Esophagus squamous epithelium (tissue), 5 donors: ENCODE results near the gene SWSAP1. TPM values are rescaled to one million over a fixed set of nuclear protein-coding genes. Genes with fewer than 3 reads are reported as not detected.
"Not testable (repeated sequence)": the region's sequence is repeated elsewhere in the genome, so short reads cannot be mapped to it uniquely, and the experiment has no call there.

Source experiments
- DNase-seq: peaks from one replicate; lab custom pipeline; 2025; lab: John Stamatoyannopoulos, UW
- H3K27ac ChIP-seq, 4 donors: fragments of 200-600 bp; sonication (generic); one replicate each; pipeline ENCODE4 v1.5.1; 2016 to 2019; ENCODE audit warnings: mild to moderate bottlenecking in 1 of 4
- H3K27me3 ChIP-seq, 4 donors: fragments of 200-600 bp; sonication (generic); 1 replicate in 3 of 4; 2 replicates in 1 of 4; pipeline versions ENCODE4 v1.5.1 to v1.6.0; 2017 to 2021; ENCODE audit warnings: antibody characterized with exemption in 1 of 4
- H3K36me3 ChIP-seq, 3 donors: fragments of 200-600 bp; sonication (generic); one replicate each; pipeline ENCODE4 v1.5.1; 2016 to 2019
- H3K4me1 ChIP-seq, 3 donors: fragments of 200-600 bp; sonication (generic); one replicate each; pipeline ENCODE4 v1.5.1; 2017 to 2019
- H3K4me3 ChIP-seq, 4 donors: fragments of 200-600 bp; sonication (generic); 1 replicate in 3 of 4; 2 replicates in 1 of 4; pipeline ENCODE4 v1.5.1; 2016 to 2019; ENCODE audit warnings: mild to moderate bottlenecking in 2 of 4, moderate library complexity in 1 of 4
- H3K9me3 ChIP-seq, 3 donors: fragments of 200-600 bp; sonication (generic); one replicate each; pipeline ENCODE4 v1.5.1; 2016 to 2019
- CTCF ChIP-seq, 6 experiments: fragments of 450-650 bp in 4 of 6; fragments of 200-600 bp in 2 of 6; sonication (generic) in 2 of 6; IDR thresholded peaks; one replicate each; pipeline ENCODE4 v1.5.1; 2016 to 2019; ENCODE audit warnings: antibody characterized with exemption in 6 of 6, mild to moderate bottlenecking in 4 of 6, moderate library complexity in 4 of 6
- POLR2A ChIP-seq, 4 donors: fragments of 450-650 bp; IDR thresholded peaks; one replicate each; pipeline ENCODE4 v1.6.1; 2017; ENCODE audit warnings: antibody characterized with exemption in 4 of 4, mild to moderate bottlenecking in 4 of 4, moderate library complexity in 3 of 4
- WGBS, 2 donors: methylation state at CpG; one replicate each; pipeline ENCODE4 v1.1.5; 2018; 5-methylcytosine and 5-hydroxymethylcytosine counted together
- intact Hi-C: fragments of 100-400 bp; cut with DNase I; formaldehyde crosslinking; loops from one replicate; pipeline ENCODE4 v1.15.0; 2022
- total RNA-seq, 4 donors: library from RNA; depleted of rRNA; stranded (reverse); fragments of >200 nt; gene quantifications; one replicate each; pipeline ENCODE4 v1.1.0, GENCODE V29; 2016
- donor health status: DM: yes; HTN: yes; CAD: no.

SWSAP1 gene
- total RNA-seq, 4 donors from 2014 or later = 1.0 to 2.9 (median 1.3) TPM

GRCh38 chr19:11345122-11345803 lies 29.2 kb upstream of the SWSAP1 start:
- Histone ChIP-seq H3K27me3 (no peaks in the 10 kb centered on the region), H3K9me3 (no peaks in the 10 kb centered on the region), H3K4me3 (peak overlapping the region; percentile 56 to 91 (median 79)), H3K4me1 (peaks cover 27 to 50% (median 33%) of the 10 kb centered on the region in 3 donors), H3K36me3 (peaks cover 0 to 18% (median 0%) of the 10 kb centered on the region in 3 donors), H3K27ac (peak overlapping the region; percentile 85 to 94 (median 88))
- TF ChIP-seq POLR2A (IDR thresholded peaks at IDR 0.05) = no peak
- TF ChIP-seq CTCF (IDR thresholded peaks at IDR 0.05) = no peak
- 38 to 43% methylated on average over 5 to 10 of the region's 15 CpGs for WGBS, 2 donors
- no peak for DNase-seq
- intact Hi-C loops = no loop called here

GRCh38 chr19:11346104-11346940 lies 28.1 kb upstream of the SWSAP1 start, which contains the start of the genes CCDC159 and TMEM205:
Gene CCDC159, plus strand, starts transcription at chr19:11346519. Its CDS starts 88 bp downstream, at chr19:11346607.
Gene TMEM205, minus strand, starts transcription at chr19:11346268. Its CDS starts 649 bp downstream, at chr19:11345619.
- no peaks in the 10 kb centered on the region for H3K9me3 ChIP-seq
- 0 to 1% methylated on average over 19 to 24 of the region's 50 CpGs for WGBS, 2 donors
- peaks cover 27 to 47% (median 33%) of the 10 kb centered on the region in 3 donors for H3K4me1 ChIP-seq
- H3K4me3 ChIP-seq = peak within 1 kb of the TSS; percentile 56 to 91 (median 79)
- peak within 1 kb of the TSS; percentile 85 to 94 (median 88) for H3K27ac ChIP-seq
- H3K36me3 ChIP-seq = peaks cover 0 to 16% (median 0%) of the 10 kb centered on the region in 3 donors
- intact Hi-C loops = no loop called here
- TF ChIP-seq POLR2A (IDR thresholded peaks at IDR 0.05) (peak in 3 of 4 donors; percentile 73 to 78 (median 78)), CTCF (IDR thresholded peaks at IDR 0.05) (no peak)
- DNase-seq = peak; percentile 89
- H3K27me3 ChIP-seq = no peaks in the 10 kb centered on the region

- 69 to 71% methylated on average over 3 to 6 of the region's 7 CpGs for WGBS, 2 donors
- Histone ChIP-seq H3K36me3 (peaks cover 0 to 4% (median 0%) of the 10 kb centered on the region in 3 donors), H3K27me3 (no peaks in the 10 kb centered on the region), H3K9me3 (no peaks in the 10 kb centered on the region), H3K27ac (peak overlapping the region in 1 of 4 donors; percentile 86), H3K4me3 (no peak overlapping the region), H3K4me1 (peaks cover 27 to 47% (median 33%) of the 10 kb centered on the region in 3 donors)
- DNase-seq = no peak
- TF ChIP-seq CTCF (IDR thresholded peaks at IDR 0.05) = no peak
- no peak for TF ChIP-seq POLR2A (IDR thresholded peaks at IDR 0.05)
- intact Hi-C loops = no loop called here
These were observed 26.9 kb upstream of the SWSAP1 start for GRCh38 chr19:11347546-11348039.

- 76 to 83% methylated on average over 2 of the region's 4 CpGs for WGBS, 2 donors
- Histone ChIP-seq H3K9me3 (no peaks in the 10 kb centered on the region), H3K27me3 (no peaks in the 10 kb centered on the region), H3K27ac (no peak overlapping the region), H3K4me1 (peaks cover 17 to 31% (median 22%) of the 10 kb centered on the region in 3 donors), H3K4me3 (no peak overlapping the region), H3K36me3 (no peaks in the 10 kb centered on the region)
- intact Hi-C loops = no loop called here
- DNase-seq = no peak
- TF ChIP-seq POLR2A (IDR thresholded peaks at IDR 0.05) (no peak), CTCF (IDR thresholded peaks at IDR 0.05) (no peak)
These were observed 25.3 kb upstream of the SWSAP1 start for GRCh38 chr19:11349171-11349570.

- H3K9me3 ChIP-seq, H3K36me3 ChIP-seq, DNase-seq, H3K4me3 ChIP-seq, intact Hi-C loops, H3K27ac ChIP-seq, H3K27me3 ChIP-seq: not testable (repeated sequence)
- peaks cover 0 to 24% (median 3%) of the 10 kb centered on the region in 3 donors for H3K4me1 ChIP-seq
- WGBS, 2 donors = 93 to 100% methylated on average over 3 to 4 of the region's 4 CpGs
These were observed 20.4 kb upstream of the SWSAP1 start for GRCh38 chr19:11354102-11354501.
